LNCaP clone FGC (cell line): Measurements from ENCODE around the gene NOX3.

Experiments
- DNase-seq: peaks from one replicate; pipeline ENCODE4 v3.0.0-alpha.2; 2011; ENCODE audit warnings: low read depth
- H3K4me3 ChIP-seq: 2 replicates; pipeline ENCODE4 v1.5.1; 2011; ENCODE audit warnings: mild to moderate bottlenecking, low read depth, low read length, control low read depth
- CTCF ChIP-seq: IDR thresholded peaks from 2 replicates; pipeline ENCODE4 v1.5.1; 2012; ENCODE audit warnings: mild to moderate bottlenecking; ENCODE audit not compliant: control insufficient read depth, insufficient read depth; ENCODE audit errors: extremely low read depth

Gene NOX3

GRCh38 chr6:155377061-155377460 lies 78.6 kb downstream of the NOX3 start:
- TF ChIP-seq CTCF = no peak
- H3K4me3 ChIP-seq = no peak overlapping the region
- no peak for DNase-seq

- TF ChIP-seq CTCF = no peak
- H3K4me3 ChIP-seq = no peak overlapping the region
- DNase-seq = no peak
These were observed 79.8 kb downstream of the NOX3 start for GRCh38 chr6:155375801-155376200.

GRCh38 chr6:155374681-155375080 lies 81.0 kb downstream of the NOX3 start:
- no peak for TF ChIP-seq CTCF

GRCh38 chr6:155373276-155373675 lies 82.4 kb downstream of the NOX3 start:
- no peak for TF ChIP-seq CTCF
- no peak for DNase-seq
- H3K4me3 ChIP-seq = no peak overlapping the region

More at GRCh38 chr6:155374681-155375080, 81.0 kb downstream of the NOX3 start:
- no peak overlapping the region for H3K4me3 ChIP-seq
- DNase-seq = no peak

- no peak overlapping the region for H3K4me3 ChIP-seq
- TF ChIP-seq CTCF = no peak
- DNase-seq = no peak
These were observed 83.4 kb downstream of the NOX3 start for GRCh38 chr6:155372256-155372655.

- TF ChIP-seq CTCF = no peak
- H3K4me3 ChIP-seq = no peak overlapping the region
- no peak for DNase-seq
These were observed 84.4 kb downstream of the NOX3 start for GRCh38 chr6:155371230-155371629.

GRCh38 chr6:155366325-155366724 lies 89.3 kb downstream of the NOX3 start:
- TF ChIP-seq CTCF = no peak
- DNase-seq = no peak
- no peak overlapping the region for H3K4me3 ChIP-seq
